ENCODE results near the gene APBB2. TPM values are rescaled to one million over a fixed set of nuclear protein-coding genes. Genes with fewer than 3 reads are reported as not detected.
A peak's percentile ranks its signal among the peaks of the same experiment; 100 is the strongest.

APBB2 gene
- total and polyA plus RNA-seq, 8 donors: 4.7 to 55.4 (median 23.1) TPM

- H3K27ac ChIP-seq: peak overlapping the region in 3 of 5 donors; percentile 18 to 79 (median 73)
- H3K4me1 ChIP-seq: no peaks in the 10 kb centered on the region
- H3K9me3 ChIP-seq: no peaks in the 10 kb centered on the region
- intact Hi-C loops (cut with DNase I; ENCODE audit: low total_unique reads): no loop called here
- 77 to 83% (median 82%) methylated on average over 2 of the region's 2 CpGs for WGBS, 5 donors
- TF ChIP-seq EP300 (IDR thresholded peaks at IDR 0.05): no peak
- H3K27me3 ChIP-seq: no peaks in the 10 kb centered on the region
- no peak overlapping the region for H3K4me3 ChIP-seq
- peaks cover 12 to 43% (median 30%) of the 10 kb centered on the region in 4 donors for H3K36me3 ChIP-seq
- no peak for DNase-seq
Measured at GRCh38 chr4:40812856-40813255, 401.5 kb downstream of the APBB2 start.

GRCh38 chr4:40812386-40812785 is 402.0 kb downstream of the APBB2 start:
- no peak for DNase-seq
- Histone ChIP-seq H3K4me3 (no peak overlapping the region), H3K27me3 (no peaks in the 10 kb centered on the region), H3K9me3 (no peaks in the 10 kb centered on the region), H3K27ac (peak overlapping the region in 3 of 5 donors; percentile 18 to 79 (median 73)), H3K4me1 (peaks cover 0 to 4% (median 1%) of the 10 kb centered on the region in 4 donors), H3K36me3 (peaks cover 12 to 39% (median 30%) of the 10 kb centered on the region in 4 donors)
- intact Hi-C loops (cut with DNase I; ENCODE audit: low total_unique reads): no loop called here
- 81 to 90% (median 86%) methylated on average over 8 of the region's 8 CpGs for WGBS, 5 donors
- TF ChIP-seq CTCF (IDR thresholded peaks at IDR 0.05): no peak
- no peak for TF ChIP-seq EP300 (IDR thresholded peaks at IDR 0.05)
- TF ChIP-seq POLR2AphosphoS5 (IDR thresholded peaks at IDR 0.05): no peak
- TF ChIP-seq POLR2A (IDR thresholded peaks at IDR 0.05): no peak

DNA sequence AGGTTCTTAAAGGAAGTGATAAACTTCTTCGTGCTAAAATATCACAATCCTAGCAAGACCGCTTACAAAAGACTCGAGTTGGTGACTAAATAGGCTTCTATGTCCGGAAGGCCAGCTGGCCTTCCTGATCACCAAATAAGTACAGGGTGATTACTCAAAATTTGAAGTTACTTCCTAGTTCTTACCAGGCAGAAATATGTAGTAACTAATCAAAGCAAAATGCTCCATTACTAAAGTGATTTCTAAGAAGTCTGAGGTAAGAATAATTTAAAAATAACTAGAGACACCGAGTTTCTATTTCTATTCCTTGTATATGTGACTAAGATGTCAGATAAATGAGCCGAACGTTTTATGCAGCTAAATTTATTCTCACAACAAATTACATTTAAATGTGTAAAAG is 402.4 kb downstream of the APBB2 start:
- peaks cover 0 to 8% (median 5%) of the 10 kb centered on the region in 4 donors for H3K4me1 ChIP-seq
- no peak overlapping the region for H3K4me3 ChIP-seq
- 67 to 77% (median 74%) methylated on average over 7 of the region's 7 CpGs for WGBS, 5 donors
- TF ChIP-seq POLR2A (IDR thresholded peaks at IDR 0.05): no peak
- no peak for TF ChIP-seq EP300 (IDR thresholded peaks at IDR 0.05)
- no peak for TF ChIP-seq CTCF (IDR thresholded peaks at IDR 0.05)
- no peak for TF ChIP-seq POLR2AphosphoS5 (IDR thresholded peaks at IDR 0.05)
- no peaks in the 10 kb centered on the region for H3K9me3 ChIP-seq
- DNase-seq: no peak
- H3K36me3 ChIP-seq: peaks cover 12 to 34% (median 28%) of the 10 kb centered on the region in 4 donors
- H3K27me3 ChIP-seq: no peaks in the 10 kb centered on the region
- peak overlapping the region in 3 of 5 donors; percentile 18 to 79 (median 73) for H3K27ac ChIP-seq
- intact Hi-C loops (cut with DNase I; ENCODE audit: low total_unique reads): no loop called here

- 73 to 81% (median 75%) methylated on average over 8 of the region's 8 CpGs for WGBS, 5 donors
- H3K36me3 ChIP-seq: peaks cover under 1 to 6% (median 3%) of the 10 kb centered on the region in 4 donors
Measured at GRCh38 chr4:40808926-40809457, 405.4 kb downstream of the APBB2 start.

More at GRCh38 chr4:40808926-40809457, 405.4 kb downstream of the APBB2 start:
- no peak overlapping the region for H3K4me3 ChIP-seq
- no peak overlapping the region for H3K27ac ChIP-seq
- TF ChIP-seq EP300 (IDR thresholded peaks at IDR 0.05) (no peak), CTCF (IDR thresholded peaks at IDR 0.05) (no peak), POLR2AphosphoS5 (IDR thresholded peaks at IDR 0.05) (no peak), POLR2A (IDR thresholded peaks at IDR 0.05) (no peak)
- no peaks in the 10 kb centered on the region for H3K9me3 ChIP-seq
- H3K27me3 ChIP-seq: no peaks in the 10 kb centered on the region
- no peak for DNase-seq
- intact Hi-C loops (cut with DNase I; ENCODE audit: low total_unique reads): no loop called here
- H3K4me1 ChIP-seq: peaks cover 0 to 14% (median 7%) of the 10 kb centered on the region in 4 donors
